Esophagus muscularis mucosa (tissue), 3 donors: ENCODE measurements around the gene CHRNA3.

ENCODE experiments used
- CTCF ChIP-seq, 3 experiments: fragments of 200-600 bp in 2 of 3; fragments of 450-650 bp in 1 of 3; sonication (generic) in 2 of 3; IDR thresholded peaks; one replicate each; pipeline ENCODE4 v1.5.1; 2017 to 2019; ENCODE audit warnings: antibody characterized with exemption in 3 of 3, mild to moderate bottlenecking in 2 of 3, moderate library complexity in 1 of 3
- POLR2A ChIP-seq: fragments of 450-650 bp; IDR thresholded peaks from one replicate; pipeline ENCODE4 v1.6.1; 2017; ENCODE audit warnings: antibody characterized with exemption, moderate library complexity, mild to moderate bottlenecking, low read depth

DNA sequence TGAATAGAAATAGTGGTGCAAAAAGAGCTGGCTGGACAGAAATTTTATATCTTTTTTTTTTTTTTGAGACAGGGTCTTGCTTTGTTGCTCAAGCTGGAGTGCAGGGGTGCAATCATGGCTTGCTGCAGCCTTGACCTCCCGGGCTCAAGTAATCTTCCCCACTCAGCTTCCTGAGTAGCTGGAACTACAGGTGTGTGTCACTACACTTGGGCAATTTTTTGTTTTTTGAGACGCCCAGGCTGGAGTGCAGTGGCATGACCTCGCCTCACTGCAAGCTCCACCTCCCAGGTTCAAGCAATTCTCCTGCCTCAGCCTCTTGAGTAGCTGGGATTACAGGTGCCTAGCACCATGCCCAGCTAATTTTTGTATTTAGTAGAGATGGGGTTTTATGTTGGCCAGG is 22.4 kb downstream of the CHRNA3 start:
- TF ChIP-seq CTCF (IDR thresholded peaks at IDR 0.05) (no peak), POLR2A (no peak)
